Bronchial epithelial cell (primary cell): ENCODE results near the gene ZFAND6. TPM values are rescaled to one million over a fixed set of nuclear protein-coding genes. Genes with fewer than 3 reads are reported as not detected.
"Not testable (repeated sequence)": the region's sequence is repeated elsewhere in the genome, so short reads cannot be mapped to it uniquely, and the experiment has no call there.

Experiments
- DNase-seq: peaks from one replicate; pipeline ENCODE4 v3.0.0-alpha.2; 2010; ENCODE audit warnings: low read depth
- FAIRE-seq: peaks from 2 replicates; lab custom pipeline; 2011; peaks lifted over from hg19 to GRCh38; lab: Jason Lieb, UNC
- H3K27me3 ChIP-seq: 2 replicates; pipeline ENCODE4 v1.5.1; 2011; ENCODE audit warnings: low read length; ENCODE audit not compliant: control insufficient read depth, insufficient read depth
- H3K36me3 ChIP-seq: 2 replicates; pipeline ENCODE4 v1.5.1; 2011; ENCODE audit warnings: low read length; ENCODE audit not compliant: control insufficient read depth, insufficient read depth
- H3K4me3 ChIP-seq: 2 replicates; pipeline ENCODE4 v1.5.1; 2011; ENCODE audit warnings: mild to moderate bottlenecking, low read depth, low read length, control low read depth
- CTCF ChIP-seq: IDR thresholded peaks from 2 replicates; pipeline ENCODE4 v1.5.1; 2011; ENCODE audit warnings: mild to moderate bottlenecking, moderate library complexity, low read length, control low read depth, inconsistent platforms; ENCODE audit not compliant: insufficient read depth, severe bottlenecking
- total RNA-seq: library from RNA; depleted of rRNA; stranded (reverse); fragments of >200 nt; gene quantifications from 2 replicates; pipeline ENCODE4 v1.2.1, GENCODE V29; 2014

The ZFAND6 gene
- total RNA-seq, 1 donor from 2014 or later: 186 TPM

GRCh38 chr15:80121546-80121945 is 62.1 kb downstream of the ZFAND6 start:
- no peak for FAIRE-seq
- Histone ChIP-seq H3K27me3 (no peaks in the 10 kb centered on the region), H3K4me3 (no peak overlapping the region), H3K36me3 (peaks cover 4% of the 10 kb centered on the region)
- TF ChIP-seq CTCF: no peak
- DNase-seq: peak; percentile 5

GRCh38 chr15:80123034-80123433 is 63.6 kb downstream of the ZFAND6 start:
- DNase-seq: no peak
- no peak overlapping the region for H3K4me3 ChIP-seq
- FAIRE-seq: no peak
- no peak for TF ChIP-seq CTCF
- H3K27me3 ChIP-seq: no peaks in the 10 kb centered on the region
- H3K36me3 ChIP-seq: peaks cover 4% of the 10 kb centered on the region

GRCh38 chr15:80127253-80127652 is 67.8 kb downstream of the ZFAND6 start:
- not testable (repeated sequence) for H3K36me3 ChIP-seq, H3K27me3 ChIP-seq, FAIRE-seq, H3K4me3 ChIP-seq, DNase-seq

DNA sequence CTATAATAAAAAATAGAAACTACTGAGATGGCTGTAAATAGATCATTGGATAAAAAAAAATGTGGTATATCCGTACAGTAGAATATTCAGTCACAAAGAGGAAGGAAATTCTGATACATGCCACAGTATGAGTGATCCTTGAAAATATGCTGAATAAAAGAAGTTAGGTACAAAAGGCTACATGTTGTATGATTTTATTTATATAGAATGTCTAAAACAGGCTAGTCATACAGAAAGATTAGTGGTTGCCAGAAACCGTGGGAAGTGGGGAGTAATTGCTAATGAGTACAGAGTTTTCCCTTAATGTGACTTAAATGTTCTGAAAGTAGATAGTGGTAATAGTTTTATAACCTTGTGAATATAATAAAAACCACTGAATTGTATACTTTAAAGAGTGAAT is 68.4 kb downstream of the ZFAND6 start:
- FAIRE-seq (no peak), DNase-seq (no peak)
- Histone ChIP-seq H3K4me3 (no peak overlapping the region), H3K27me3 (no peaks in the 10 kb centered on the region), H3K36me3 (peaks cover 4% of the 10 kb centered on the region)
- no peak for TF ChIP-seq CTCF

DNA sequence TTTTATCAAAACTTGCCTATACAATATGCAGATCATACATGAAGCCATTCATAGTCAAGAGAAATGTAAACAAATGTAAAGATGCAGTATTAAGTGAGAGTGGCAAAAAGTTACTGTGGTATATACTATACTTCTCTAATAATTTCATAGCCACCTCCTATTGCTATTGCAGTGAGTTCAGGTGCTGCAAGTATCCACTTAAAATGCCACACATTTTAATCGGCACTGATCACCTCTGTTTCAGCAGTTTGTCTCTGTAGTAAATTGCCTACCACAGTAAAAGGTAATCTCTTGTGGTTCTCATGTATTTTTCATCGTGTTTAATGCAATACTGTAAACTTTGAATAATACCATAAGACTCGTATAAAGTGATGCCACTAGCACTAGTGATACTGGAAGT is 72.9 kb downstream of the ZFAND6 start:
- Histone ChIP-seq H3K27me3 (no peaks in the 10 kb centered on the region), H3K36me3 (no peaks in the 10 kb centered on the region), H3K4me3 (no peak overlapping the region)
- no peak for TF ChIP-seq CTCF
- DNase-seq: no peak
- FAIRE-seq: no peak

- H3K4me3 ChIP-seq: no peak overlapping the region
- DNase-seq (no peak), FAIRE-seq (no peak)
- H3K36me3 ChIP-seq: no peaks in the 10 kb centered on the region
- no peak for TF ChIP-seq CTCF
- H3K27me3 ChIP-seq: no peaks in the 10 kb centered on the region
These were observed 77.4 kb downstream of the ZFAND6 start for GRCh38 chr15:80136854-80137253.
